HG03159 (cell line): Measurements from ENCODE around the gene DPRX.

ENCODE experiments used
- ATAC-seq: cut with Tn5 transposase; IDR thresholded peaks from one replicate; pipeline ENCODE4 v1.9.1; 2021; ENCODE audit warnings: mild to moderate bottlenecking, moderate library complexity; ENCODE audit not compliant: unreplicated experiment

DPRX gene

DNA sequence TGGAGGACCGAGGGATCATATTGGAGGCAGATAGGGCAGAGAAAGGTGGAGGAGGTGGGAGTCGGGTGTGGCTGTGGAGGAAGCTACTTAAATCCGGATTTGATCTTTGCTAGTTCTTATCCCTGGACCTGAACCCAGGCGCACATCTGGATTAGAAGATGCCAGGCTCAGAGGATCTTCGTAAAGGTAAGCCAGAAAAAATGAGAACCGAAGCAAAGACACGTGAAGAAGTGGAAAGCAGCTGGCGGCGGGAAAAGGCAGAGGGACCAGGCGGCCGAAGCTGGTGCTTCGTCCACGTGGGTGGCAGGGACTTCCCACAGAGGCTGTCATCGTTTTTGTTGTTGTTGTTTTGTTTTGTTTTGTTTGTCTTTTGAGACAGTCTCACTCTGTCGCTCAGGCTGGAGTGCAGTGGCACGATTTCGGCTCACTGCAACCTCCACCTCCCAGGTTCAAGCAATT, at the start of gene DPRX:
DPRX (plus strand) TSS at position 51 of the 459 bp plus-strand sequence; CDS start at position 159, 108 bp downstream.
- no peak for ATAC-seq

DNA sequence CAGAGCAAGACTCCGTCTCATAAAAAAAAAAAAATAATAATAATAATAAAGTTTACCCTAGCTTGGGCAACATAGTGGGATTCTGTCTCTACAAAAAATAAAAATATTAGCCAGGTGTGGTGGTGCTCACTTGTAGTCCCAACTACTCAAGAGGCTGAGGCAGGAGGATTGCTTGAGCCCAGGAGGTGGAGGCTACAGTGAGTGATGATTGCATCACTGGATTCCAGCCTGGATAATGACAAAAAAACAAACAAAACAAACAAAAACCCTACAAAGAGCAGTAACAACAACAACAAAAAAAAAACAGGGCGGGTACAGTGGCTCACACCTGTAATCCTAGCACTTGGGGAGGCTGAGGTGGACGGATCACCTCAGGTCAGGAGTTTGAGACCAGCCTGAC, 48.6 kb upstream of the DPRX start:
- no peak for ATAC-seq

- ATAC-seq, result no peak
These were observed 45.5 kb upstream of the DPRX start for GRCh38 chr19:53586277-53586691.

DNA sequence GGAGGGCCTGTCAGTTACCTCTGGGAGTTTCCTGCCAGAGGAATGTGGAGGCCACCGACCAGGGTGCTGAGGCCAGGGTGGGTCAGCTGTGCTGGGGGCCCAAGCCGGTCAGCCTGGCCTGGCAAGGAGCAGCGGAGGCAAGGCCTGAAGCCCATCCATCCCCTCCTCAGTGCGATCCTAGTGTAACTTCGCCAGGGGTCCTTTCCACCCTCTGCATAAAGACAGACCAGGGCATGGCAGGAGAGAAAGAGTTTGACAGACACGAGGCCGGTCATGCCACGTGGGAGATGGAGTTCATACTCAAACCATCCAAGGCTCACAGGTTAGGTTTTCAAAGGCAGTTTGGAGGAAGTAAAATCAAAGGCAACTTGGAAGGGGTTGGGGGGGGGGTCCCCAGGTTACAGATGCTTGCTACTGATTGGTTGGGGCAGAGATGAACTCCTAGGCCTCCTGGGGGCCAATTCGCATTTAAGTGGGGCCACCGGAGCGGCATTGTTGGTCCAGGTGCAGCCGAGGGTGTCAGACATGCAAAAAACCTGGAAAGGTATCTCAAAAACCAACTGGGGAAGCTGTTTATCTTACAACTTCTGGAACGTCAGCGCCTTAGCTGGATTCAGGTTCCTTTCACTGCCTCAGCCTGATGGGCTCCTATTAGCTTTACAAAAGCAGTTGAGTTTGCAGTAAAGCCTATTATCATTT, 36.8 kb upstream of the DPRX start:
- no peak for ATAC-seq

- ATAC-seq, result no peak
These were observed 36.3 kb upstream of the DPRX start for GRCh38 chr19:53595510-53595867.

- ATAC-seq, result no peak
These were observed 35.7 kb upstream of the DPRX start for GRCh38 chr19:53596056-53596455.

DNA sequence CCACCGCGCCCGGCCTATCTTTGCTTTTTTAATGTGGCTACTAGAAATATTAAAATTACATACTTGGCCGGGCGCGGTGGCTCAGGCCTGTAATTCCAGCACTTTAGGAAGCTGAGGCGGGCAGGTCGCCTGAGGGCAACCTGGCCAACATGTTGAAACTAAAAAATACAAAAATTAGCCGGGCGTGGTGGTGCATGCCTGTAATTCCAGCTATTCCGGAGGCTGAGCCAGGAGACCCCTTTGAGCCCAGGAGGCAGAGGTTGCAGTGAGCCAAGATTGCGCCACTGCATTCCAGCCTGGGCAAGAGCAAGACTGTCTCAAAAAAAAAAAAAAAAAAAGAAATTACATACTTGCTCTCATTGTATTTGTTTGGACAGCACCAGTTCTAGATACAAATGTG, 34.8 kb upstream of the DPRX start:
- ATAC-seq, result no peak

DNA sequence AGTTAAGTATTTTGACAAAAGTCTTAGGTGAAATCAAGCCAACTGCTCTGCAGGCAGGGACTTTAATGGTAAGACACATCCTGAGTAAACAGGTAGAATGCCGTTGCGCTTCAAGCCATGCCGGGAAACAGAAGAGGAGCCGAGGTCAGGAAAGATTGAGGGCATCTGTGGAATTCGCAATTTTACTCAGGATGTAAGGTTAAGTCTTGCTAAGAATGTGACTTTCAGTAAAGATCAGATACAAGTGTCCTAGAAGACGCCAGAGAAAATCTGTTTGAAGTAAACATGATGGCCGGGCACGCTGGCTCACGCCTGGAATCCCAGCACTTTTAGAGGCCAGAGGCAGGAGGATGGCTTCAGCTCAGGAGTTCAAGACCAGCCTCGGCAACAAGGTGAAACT, 33.4 kb upstream of the DPRX start:
- no peak for ATAC-seq

GRCh38 chr19:53600217-53600616, 31.6 kb upstream of the DPRX start:
- no peak for ATAC-seq

DNA sequence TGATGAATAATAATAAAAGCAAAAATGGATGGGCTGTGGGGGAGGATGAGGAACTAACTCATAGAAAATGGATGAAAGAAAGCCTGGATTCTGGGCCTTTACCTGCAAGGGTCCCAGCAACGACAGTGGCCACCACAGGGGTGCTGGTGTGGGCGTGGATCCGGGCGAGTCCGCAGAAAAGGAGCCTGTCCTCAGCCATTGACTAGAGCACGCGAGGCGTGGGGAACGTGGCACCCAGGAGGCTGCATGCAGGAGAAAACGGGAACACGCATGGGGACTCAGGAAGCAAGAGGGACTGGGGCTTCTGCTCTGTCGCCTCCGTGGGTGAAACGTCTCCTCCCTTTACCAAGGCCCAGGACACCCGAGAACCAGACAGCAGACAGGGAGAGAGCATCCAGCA, 25.8 kb upstream of the DPRX start:
- ATAC-seq, result no peak

- ATAC-seq, result no peak
These were observed 23.4 kb upstream of the DPRX start for GRCh38 chr19:53608381-53608780.

DNA sequence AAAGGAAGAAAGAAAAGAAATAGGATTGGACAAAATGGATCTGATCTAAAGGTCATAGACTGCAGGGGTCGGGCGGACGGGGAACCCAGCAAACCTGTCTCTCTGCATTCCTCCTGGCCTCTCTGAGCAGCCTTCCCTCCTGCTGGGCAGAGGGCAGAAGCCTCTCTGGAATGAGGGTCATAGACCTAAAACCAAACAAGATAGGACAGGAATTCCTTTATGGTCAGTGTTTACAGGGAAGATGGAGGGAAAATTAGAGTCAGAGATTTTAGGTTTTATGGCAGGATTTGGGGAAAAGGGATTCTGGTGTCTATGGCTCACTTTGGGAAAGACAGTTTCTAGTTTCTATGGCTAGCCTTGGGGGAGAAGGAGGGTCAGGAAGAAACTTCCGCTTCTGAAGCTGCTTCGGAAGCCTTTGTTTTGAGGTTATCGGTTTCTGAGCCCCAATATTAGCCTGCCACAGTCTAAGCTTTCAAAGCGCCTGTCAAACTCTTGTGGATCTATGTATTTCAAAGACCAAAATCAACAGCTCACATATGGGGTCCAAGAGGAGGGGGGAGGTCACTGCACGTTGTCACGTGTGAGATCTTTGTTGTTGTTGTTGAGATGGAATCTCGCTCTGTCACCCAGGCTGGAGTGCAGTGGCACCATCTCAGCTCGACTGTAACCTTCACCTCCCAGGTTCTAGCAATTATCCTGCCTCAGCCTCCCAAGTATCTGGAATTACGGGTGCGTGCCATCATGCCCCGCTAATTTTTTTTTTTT, 18.9 kb upstream of the DPRX start:
- ATAC-seq, result no peak

DNA sequence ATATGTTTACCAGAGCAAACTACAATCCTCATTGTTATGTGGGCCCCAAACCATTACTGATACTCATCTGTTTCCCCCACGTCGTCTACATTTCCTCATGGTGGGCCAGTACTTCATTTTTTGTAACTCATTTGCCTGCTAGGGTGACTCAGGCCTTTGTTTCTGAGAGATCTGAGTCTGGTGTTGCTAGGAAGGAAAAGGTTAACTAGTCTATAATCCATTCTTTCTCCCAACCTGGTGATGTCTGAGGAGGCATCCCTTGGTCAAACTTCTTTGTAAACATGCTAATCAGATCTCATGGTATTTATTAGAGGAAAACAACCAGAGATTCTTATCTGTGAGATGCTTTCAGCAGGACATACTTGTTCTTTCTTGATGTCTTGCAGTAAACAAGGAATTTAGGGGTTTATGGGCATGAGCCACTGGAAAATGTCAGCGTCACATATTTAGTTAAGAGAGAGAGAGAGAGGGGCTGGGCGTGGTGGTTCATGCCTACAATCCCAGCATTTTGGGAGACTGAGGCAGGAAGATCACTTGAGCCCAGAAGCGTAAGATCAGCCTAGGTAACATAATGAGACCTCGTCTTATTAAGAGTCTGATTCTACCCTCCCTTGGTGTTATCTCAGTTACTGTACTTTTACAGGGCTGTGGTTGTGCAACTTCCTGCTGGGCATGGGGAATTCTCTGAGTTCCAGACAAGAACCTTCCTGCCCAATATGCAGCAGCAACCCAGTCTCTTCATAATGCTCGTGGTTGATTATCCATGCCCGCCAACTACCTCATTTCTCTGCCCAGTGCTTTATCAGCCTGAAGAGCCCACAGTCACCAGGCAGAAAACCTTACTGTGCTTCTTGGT, 9.7 kb upstream of the DPRX start:
- ATAC-seq, result no peak

GRCh38 chr19:53624771-53625545, 6.8 kb upstream of the DPRX start:
- ATAC-seq, result no peak

DNA sequence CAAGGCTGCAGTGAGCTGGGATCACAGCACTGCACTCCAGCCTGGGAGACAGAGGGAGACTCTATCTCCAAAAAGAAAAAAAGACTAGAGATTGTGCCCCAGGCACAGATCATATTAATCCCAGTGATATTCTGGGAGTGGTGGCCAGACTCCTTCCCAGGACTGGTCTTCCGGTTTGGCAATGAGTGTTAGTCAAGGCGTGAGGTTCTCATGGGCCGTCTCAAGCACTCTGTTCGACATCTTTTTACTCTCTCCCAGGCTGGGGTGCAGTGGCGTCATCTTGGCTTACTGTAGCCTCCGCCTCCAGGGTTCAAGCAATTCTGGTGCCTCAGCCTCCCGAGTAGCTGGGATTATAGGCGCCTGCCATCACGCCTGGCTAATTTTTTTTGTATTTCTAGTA, 5.3 kb upstream of the DPRX start:
- ATAC-seq, result no peak

DNA sequence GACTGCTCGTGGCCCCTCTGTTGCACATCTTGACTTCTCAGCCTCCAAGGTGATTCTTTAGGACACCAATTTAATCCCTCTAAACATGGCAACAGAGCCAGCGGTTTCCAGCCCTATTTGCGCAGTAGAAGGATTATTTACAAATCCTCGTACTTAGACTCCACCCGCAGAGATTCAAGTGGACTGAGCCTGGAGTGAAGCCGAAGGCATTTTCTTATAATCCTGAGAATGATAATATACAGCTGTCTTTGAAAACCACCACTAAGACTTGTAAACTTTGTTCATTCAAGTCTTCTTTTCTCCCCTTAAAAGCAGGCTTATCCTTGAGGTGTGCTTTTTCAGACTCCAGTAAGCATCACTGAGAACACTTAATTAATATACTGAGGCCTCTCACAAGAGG, 4.8 kb upstream of the DPRX start:
- ATAC-seq, result no peak

DNA sequence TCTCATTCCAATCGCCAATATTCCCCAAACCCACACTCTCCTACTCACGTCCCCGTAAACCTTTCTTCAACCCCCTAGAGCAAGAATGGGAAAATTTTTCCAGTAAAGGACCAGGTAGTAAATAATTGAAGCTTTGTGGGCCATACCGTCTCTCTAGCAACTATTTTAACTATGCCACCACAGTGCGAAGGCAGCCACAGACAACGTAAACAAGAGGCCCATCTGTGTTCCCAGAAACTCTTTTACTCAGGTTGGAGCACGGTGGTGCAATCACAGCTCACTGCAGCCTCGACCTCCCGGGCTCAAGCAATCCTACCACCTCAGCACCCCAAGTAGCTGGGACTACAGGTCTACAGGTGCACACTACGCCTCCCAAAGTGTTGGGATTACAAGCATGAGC, 3.0 kb downstream of the DPRX start:
- no peak for ATAC-seq

- no peak for ATAC-seq
These were observed 7.7 kb downstream of the DPRX start for GRCh38 chr19:53639471-53639870.

GRCh38 chr19:53642381-53643099, 10.7 kb downstream of the DPRX start:
- ATAC-seq, result no peak
